ENCODE results near the gene MTA1.

MTA1 gene

GRCh38 chr14:105465209-105466031, 45.8 kb downstream of the MTA1 start:
- no peak for DNase-seq (ENCODE audit: low spot score)

DNA sequence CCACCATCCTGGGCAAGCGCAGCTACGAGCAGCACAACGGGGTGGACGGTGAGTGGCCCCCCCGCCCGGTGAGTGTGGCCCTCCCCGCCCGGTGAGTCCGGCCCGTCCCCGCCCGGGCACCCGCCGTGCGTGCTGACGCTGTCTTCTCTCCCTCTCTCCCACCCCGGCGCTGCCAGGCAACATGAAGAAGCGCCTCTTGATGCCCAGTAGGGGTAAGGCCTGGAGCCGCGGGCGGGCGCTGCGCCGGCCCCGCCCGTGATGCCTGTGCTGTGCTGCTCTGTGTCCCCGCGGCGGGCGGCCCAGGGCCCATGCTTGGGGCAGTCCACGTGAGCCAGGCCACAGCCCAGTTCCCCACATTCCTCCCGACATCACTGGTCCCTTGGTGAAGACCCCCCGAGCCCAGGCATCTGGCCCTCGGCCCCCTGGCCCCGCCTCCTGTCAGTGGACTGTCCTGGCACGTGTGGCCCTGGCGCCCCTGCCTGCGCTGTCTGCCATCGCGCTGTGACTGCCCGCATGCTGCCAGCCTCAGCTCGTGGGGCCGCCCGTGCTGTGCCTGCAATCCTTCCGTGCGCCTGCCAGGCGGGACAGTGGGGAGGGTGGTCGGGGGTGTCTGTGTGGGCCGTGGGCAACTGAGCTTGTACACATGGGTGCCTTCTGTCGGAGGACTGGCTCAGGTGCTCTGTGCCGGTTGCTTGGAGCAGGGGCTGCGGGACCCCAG, 47.1 kb downstream of the MTA1 start:
- no peak for DNase-seq (ENCODE audit: low spot score)

GRCh38 chr14:105467249-105467941, 47.8 kb downstream of the MTA1 start:
- DNase-seq (ENCODE audit: low spot score) = no peak

- DNase-seq (ENCODE audit: low spot score) = no peak
Measured at GRCh38 chr14:105467942-105468471, 48.4 kb downstream of the MTA1 start.

GRCh38 chr14:105468621-105469241, 49.1 kb downstream of the MTA1 start:
- no peak for DNase-seq (ENCODE audit: low spot score)

- DNase-seq (ENCODE audit: low spot score) = no peak
Measured at GRCh38 chr14:105469456-105470349, 50.1 kb downstream of the MTA1 start.

DNA sequence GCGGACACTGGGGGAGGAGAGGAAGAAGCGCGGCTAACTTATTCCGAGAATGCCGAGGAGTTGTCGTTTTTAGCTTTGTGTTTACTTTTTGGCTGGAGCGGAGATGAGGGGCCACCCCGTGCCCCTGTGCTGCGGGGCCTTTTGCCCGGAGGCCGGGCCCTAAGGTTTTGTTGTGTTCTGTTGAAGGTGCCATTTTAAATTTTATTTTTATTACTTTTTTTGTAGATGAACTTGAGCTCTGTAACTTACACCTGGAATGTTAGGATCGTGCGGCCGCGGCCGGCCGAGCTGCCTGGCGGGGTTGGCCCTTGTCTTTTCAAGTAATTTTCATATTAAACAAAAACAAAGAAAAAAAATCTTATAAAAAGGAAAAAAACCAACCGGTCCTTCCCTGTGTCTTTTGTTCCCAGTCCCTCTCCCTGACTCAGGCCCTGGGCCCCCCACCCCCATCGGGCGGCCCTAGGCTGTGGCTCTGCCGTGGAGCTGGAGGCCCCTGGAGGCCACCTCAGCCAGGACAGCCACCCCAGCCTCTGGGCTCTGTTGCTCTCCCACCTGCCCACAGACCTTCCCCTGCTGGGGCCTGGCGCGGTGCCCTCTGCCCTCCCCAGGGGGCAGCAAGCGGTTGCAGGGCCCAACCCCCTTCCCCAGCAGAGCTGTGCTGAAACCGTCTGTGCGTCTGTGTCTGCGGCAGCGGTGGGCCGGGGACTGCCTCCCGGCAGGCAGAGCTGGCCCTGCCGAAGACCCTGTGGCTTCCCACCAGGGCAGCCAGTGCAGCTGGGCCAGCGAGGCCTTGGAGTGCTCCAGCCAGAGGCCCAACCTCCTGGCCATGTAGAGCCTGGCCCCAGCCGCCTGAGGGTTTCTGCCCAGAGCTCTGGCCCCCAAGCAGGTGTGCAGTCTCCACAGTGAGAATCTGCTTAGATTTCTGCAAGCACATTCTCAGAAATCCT, 51.0 kb downstream of the MTA1 start:
- DNase-seq (ENCODE audit: low spot score) = no peak

GRCh38 chr14:105471297-105471821, 51.7 kb downstream of the MTA1 start:
- no peak for DNase-seq (ENCODE audit: low spot score)

GRCh38 chr14:105471823-105472485, 52.3 kb downstream of the MTA1 start:
- DNase-seq (ENCODE audit: low spot score) = no peak

GRCh38 chr14:105472486-105472991, 52.9 kb downstream of the MTA1 start:
- no peak for DNase-seq (ENCODE audit: low spot score)

DNA sequence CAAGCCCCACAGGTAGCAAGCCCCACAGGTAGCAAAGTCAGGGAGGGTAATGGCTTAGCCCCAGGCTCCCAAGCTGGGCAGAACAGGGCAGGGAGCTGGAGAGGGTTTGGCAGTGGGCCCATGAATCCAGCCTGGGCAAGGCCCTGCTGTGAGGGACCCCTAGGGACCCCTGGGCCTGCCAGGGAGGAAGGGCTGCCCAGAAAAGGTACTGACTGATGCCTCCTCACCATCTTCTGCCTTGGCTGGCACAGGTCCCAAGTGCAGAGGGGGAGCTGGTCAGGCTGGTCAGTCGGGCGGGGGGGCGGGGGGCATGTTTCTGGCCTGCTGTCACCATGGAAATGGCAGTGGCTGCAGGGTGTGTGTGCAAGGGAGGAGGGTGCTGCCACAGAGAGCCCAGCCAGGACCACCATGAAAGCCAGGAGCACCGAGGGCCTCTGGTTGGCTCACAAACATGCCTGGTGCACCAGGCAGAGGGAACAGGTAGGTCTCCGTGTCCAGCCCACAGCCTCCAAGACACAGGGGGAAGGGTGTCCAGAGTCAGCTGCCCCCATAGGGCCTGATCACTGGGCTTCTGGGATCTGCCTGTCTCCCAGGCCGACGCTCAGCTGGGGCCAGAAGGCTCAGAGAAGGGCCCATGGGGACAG, 53.5 kb downstream of the MTA1 start:
- no peak for DNase-seq (ENCODE audit: low spot score)

DNA sequence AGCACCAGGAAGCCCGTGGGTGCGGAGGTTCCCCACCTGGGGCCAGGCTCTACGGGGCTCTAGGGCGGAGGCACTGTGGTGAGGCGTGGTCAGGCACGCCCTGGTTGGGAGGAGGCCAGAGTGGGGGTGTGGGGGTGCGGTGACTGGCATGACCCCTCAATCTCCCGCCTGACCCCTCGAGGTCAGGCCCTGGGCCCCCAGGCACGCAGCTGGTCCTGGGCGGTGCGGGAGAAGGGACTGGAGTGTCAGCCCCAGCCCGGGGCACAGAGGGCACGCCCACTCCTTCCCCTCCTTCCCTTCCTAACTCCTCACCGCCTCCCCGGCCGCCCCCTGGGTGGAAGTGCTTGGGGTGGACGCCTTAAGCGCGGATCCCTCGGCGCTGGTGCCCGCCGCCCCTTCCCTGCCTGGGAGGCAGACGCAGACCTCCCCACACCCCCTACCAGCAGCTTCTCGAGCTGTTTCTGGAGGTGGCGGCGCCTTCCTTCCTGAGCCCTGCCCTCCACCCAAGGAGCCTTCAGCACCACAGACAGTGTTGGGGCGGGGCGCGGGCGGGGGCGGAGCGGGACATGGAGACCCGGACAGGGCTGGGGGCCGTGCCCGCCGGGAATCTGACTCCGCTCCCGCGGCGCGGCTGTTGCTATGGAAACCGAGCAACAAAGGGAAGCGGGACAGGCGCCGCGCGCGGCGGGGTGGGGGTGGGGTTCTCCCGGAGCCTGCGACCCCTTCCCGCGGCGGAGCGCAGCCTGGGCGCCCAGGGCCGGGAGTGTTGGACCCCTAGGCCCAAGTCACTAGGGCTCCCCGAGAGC, 54.3 kb downstream of the MTA1 start:
- DNase-seq (ENCODE audit: low spot score) = no peak

- DNase-seq (ENCODE audit: low spot score) = no peak
Measured at GRCh38 chr14:105474483-105475268, 55.0 kb downstream of the MTA1 start, which contains the start of gene CRIP2. TSS of gene CRIP2 (plus strand) at chr14:105474821. CDS start at chr14:105474863, 42 bp downstream.

GRCh38 chr14:105475269-105476096, 55.9 kb downstream of the MTA1 start:
- DNase-seq (ENCODE audit: low spot score) = no peak

DNA sequence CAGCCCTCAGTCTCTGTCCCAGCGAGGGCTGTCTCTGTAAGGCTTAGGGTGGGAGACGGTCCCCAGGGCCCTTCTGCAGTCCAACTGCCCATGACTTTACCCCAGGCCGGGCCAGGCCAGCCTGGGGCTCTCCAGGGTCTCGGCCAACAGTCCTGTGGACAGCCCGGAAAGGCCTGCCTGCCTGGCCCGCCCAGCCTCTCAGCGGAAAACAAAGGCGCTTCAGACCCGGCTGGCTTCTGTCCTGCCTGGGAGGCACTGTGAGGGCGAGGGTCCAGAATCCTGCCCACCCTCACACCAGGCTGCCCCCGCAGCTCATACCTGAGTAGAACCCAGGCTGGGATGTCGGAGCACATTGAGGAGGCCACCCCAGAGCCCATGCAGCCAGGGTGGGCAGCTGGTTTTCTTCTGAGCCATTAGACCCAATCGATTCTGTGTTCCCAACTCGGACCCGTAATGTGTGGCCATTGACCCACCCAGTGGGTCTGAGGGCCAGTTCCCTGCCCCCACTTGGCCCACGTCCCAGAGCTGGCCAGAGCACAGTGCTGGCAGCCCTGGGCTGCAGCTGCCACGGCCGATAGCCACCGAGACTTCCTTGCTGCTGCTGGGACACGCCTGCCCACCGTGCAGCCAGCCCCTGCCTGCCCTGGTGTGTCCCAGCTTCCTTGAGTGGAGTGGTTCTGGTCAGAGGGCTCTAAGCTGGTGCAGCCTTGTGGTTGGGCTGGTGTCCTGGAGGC, 56.6 kb downstream of the MTA1 start:
- peak; percentile 81 for DNase-seq (ENCODE audit: low spot score)
